DMS 273 (cell line): ENCODE data around the gene FBXW7.
A peak's percentile ranks its signal among the peaks of the same experiment; 100 is the strongest.

ENCODE experiments used
- DNase-seq: peaks from one replicate; lab custom pipeline; 2025; ENCODE audit not compliant: unreplicated experiment; lab: John Stamatoyannopoulos, UW

Gene FBXW7

DNA sequence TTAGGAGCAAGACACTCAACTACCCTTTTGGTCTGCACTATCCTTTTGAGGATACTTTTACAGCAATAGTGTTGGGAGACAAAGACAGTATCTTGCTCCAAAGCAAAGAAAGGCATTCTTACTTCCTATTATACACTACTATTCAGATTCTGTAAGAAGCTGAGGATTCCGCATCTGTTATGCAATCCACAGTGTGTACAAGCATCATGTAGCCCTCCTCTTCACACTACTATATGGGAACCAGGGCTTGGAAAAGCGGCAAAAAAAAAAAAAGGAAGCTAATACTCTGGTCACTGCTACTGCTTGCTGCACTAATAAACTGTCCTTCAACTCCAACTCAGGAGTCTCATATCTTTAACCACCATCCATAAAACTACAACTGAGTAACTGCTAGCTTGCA is 59.1 kb downstream of the FBXW7 start:
- DNase-seq: no peak

DNA sequence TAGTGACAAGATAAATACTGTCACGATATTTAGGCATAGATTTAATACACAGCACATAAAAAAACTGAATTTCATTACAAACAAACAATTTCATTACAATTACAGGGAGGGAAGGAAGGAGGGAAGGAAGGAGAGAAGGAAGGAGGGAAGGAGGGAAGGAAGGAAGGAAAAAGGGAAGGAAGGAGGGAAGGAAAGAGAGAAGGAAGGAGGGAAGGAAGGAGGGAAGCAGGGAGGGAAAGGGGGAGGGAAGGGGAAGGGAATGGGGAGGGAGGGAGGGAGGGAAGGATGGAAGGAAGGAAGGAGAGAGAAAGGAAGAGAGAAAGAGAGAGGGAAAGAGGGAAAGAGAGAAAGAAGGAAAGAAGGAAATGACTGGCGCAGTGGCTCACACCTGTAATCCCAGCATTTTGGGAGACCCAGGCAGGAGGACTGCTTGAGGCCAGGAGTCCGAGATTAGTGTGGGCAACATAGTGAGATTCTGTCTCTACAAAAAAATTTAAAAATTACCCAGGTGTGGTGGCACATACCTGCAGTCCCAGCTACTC is 64.6 kb downstream of the FBXW7 start:
- no peak for DNase-seq

DNA sequence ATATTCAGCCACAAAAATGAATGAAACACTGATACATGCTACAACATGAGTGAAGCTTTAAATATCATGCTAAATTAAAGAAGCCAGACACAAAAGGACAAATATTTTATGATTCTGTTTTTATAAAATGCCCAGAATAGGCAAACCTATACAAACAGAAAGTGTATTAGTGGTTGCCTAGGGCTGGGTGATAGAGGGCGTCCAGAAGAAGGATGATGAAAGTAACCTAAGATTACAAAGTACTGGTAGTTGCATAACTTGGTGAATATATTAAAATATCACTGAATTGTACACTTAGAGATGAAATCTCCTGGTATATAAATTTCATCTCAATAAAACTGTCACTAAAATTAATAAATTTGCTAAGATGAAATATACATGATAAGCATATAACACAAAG is 67.5 kb downstream of the FBXW7 start:
- no peak for DNase-seq

DNA sequence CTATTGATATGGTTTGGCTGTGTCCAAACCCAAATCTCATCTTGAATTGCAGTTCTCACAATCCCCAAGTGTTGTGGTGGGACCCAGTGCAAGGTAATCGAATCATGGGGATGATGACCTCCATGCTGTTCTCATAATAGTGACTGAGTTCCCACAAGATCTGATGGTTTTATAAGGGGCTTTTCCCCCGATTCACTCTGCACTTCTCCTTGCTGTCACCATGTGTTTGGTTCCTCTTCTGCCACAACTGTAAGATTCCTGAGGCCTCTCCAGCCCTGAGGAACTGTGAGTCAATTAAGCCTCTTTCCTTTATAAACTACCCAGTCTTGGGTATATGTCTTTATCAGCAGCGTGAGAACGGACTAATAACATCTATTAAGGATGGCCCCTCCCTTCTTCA is 68.8 kb downstream of the FBXW7 start:
- no peak for DNase-seq

DNA sequence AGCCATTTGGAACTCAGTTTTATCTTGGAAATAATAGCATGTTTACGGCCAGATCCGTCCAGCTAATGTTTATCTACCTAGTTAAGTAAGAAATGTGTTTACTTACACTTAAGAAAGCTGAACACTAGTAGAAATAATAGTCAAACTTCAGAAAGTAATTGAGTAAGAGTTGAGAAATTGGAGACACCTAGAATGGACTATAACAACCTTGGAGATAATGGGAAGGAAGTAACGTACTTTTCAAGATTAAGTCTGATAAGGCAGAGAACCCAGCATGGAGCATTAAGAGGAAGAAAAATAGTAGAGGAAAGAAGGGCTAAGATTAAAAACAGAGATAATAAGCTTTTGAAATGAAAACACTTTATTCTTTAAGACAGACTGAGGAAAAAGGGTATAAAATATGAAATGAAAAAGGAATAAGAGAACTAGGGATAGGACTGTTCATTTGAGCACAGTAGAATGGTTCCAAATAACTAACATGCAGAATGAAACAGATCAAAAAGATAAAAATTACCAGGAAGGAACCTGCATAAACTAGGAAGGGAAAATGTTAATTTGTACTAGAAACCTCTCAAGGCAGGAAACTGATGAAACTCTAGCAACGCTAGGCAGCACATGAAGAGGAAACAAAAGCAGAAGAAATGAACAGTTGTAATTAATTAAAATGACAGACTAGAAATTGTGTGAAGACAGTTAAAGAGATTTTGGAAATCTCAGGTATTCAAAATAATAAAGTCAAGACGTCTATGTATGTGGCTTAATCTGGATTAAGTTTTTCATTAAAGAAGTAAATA is 71.7 kb downstream of the FBXW7 start:
- no peak for DNase-seq

DNA sequence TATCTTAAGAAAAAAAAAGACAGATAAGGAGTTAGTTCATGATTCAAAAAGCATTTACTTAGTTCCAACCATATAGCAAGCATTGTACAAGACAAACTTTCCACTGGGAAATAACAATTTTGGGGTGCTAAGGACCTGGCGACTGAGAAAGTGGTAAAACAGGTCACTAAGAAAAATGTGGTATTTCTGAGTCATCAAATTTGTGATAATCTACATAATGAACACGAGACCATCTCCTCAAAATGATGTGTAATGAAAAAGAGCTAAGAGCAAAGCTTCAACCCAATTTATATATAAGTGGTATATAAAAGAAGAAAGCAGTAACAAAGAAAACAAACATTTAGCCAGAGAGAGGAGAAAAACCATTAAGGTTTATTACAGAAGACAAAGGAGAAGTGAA is 72.3 kb downstream of the FBXW7 start:
- DNase-seq: no peak

DNA sequence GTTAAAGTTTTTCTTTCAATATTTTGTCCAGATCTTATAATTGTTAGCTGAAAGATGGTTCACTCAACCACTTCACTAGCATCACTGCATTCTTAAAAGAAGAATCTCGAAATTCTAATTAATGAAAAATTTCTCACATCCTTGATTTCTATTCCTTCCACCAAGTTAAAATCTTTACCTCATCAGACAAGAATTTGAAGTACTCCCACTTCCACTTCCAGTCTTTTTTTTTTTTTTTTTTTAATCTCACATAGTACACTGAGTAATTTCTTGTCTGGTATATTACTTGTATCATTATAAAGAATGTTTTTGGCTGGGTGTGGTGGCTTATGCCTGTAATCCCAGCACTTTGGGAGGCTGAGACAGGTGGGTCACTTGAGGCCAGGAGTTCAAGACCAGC is 73.2 kb downstream of the FBXW7 start:
- DNase-seq: no peak

DNA sequence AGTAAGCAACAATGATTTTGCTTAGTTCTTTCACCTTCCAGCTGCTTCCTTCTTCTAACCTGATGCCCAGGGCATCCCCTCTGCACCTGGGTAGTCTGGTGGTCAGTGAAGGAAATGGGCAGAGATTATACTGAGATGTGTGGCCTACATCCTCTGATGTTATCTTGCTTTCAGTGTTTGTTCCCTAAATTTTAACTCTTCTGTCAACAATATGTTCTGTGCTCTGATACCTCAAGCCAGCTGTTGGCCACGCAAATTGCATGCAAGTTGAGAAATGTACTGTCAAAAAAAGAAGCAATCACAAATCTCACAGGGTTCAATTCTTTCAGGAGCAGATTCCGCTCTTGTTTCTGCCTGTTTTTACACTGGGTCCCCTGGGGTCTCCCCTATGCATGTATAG is 73.8 kb downstream of the FBXW7 start:
- DNase-seq: peak; percentile 33

DNA sequence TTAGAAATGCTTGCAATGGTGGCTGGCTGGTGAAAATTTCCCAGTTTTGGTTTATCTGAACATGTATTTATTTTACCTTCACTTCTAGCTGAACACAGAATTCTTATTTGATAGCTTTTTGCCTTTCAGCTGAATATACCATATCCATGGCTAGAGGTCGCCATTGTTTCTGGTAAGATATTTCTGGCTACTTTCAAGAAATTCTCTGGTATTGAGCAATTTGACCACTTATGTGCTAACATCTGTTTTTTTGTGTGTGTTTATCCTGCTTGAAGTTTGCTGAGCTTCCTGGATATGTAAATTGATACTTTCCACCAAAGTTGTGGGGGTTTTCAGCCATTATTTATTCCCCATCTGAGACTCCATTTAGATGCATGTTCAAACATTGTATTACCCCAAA is 75.4 kb downstream of the FBXW7 start:
- peak; percentile 47 for DNase-seq

DNA sequence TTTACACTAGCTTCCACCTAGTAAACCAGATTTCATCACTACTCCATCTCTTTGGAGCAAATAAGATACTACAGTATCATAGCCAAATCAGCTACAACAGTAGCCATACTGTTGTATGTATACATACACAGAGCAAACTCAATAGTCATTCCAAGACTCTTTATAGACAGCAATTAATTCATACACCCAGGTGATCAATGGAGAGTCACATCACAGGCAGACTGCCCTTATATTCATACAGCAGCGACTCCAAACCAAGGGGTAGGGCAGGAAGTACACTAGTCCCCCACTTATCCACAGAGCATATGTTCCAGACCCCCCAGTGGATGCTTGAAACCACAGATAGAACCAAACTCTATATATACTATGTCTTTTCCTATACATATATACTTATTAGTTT is 76.6 kb downstream of the FBXW7 start:
- no peak for DNase-seq

DNA sequence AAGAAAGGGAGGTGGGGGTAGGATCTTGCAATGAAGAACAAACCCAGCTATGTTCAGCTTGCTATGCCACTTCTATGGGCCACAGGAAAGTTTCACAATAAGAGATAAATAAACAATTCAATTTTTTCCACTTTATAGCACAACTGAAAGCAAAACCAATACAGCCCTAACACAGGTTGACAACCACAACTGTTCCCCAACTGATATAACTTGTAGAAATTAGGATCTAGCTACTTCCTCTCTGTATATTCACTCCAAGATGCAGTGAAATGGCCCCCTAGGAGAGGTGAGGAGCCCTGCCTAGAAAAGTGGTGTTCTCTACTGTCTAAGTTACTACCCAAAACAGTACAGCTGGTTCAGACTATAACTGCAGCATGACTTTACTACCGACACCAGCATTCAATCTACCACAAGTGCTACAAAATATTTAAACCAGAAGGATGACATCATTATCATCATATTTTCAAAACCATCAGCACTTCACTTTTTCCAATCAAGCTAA is 77.0 kb downstream of the FBXW7 start:
- no peak for DNase-seq

DNA sequence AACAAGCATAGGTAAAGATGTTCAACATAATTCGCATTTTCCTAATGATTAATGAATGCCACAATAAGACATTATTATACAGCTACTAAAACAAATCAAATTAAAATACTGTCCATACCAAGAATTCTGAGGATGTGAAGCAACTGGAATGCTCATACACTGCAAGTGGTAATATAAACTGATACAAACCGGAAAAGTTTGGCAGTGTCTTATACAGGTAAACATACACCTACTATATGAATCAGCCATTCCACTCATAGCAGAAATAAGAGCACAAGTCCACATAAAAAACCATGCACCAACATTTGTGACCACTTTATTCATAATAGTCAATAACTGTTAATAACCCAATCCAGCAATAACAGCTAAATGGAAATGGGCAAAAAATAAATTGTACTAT is 79.3 kb downstream of the FBXW7 start:
- no peak for DNase-seq

DNA sequence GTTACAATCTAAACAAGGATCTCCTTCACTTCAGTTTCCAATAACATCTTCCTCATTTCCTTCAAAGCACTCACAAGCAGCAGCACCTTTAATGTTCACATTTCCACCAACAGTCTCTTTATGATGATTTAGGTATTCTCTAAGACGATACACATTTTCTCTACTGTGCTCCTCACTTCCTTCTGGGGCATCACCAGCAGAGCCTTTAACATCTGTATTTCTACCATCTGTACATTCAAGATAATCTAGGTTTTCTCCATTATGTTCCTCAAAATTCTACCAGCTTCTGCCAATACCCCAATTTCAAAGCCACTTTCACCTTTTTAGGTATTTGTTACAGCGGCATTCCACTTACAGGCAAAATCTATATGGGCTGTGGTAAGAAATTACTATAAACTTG is 80.6 kb downstream of the FBXW7 start:
- no peak for DNase-seq

DNA sequence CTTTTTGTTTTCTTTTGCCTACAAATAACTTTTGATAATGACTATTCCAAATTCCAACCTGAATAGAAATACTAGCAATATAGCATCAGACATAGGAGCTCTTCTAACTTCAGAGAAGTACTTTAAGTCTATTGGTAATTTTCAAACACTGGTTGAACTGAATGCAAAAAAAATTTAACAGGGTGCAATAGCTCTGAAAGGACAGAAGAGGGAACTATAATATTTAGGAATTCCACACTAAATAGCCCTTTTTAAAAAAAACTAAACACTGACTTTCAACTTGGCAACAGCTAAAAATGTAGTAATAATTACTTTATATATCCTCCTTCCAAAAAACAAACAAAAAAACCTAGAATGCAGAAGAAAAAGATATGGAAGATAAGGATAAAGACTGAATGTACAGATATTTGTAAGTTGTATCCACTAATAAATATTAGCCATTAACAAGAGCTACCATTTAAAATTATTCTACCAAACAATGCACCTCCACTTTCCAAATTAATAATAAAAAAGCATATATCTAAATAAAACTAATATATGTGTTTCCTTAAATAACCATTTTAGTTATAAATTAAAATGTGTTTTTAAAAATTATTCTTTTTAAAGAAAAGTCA is 81.4 kb downstream of the FBXW7 start:
- peak; percentile 28 for DNase-seq

DNA sequence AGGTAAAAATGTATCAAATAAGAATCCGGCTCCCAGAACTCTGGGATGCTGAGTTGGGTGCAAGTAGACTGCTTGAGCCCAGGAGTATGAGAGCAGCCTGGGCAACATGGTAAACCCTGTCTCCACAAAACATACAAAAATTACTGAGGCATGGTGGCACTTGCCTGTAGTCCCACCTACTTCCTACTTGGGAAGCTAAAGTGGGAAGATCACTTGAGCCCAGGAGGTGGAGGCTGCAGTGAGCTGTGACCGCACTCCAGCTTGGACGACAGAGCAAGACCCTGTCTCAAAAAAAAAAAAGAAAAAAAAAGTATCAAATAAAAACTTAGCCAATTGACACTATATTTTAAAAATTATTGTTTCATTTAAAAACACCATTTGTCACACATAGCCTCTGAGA is 84.4 kb downstream of the FBXW7 start:
- no peak for DNase-seq

DNA sequence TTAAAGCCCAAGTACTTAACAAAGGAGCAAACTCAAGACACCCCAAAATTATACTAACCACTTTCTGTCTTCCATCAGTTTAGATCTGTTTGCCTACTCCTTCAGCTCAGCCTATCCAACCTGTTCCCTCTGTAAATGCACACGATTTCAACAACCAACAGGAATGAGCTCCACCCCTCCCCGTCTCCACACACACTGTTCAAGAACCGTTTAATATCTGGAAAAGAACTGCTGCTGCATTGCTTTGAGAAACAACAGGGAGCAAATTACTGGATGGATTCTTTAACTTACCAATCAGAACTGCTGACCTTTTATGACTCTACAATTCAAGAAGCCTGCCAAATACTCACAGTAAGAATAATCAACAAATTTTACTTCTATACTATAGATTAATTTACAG is 87.0 kb downstream of the FBXW7 start:
- no peak for DNase-seq

DNA sequence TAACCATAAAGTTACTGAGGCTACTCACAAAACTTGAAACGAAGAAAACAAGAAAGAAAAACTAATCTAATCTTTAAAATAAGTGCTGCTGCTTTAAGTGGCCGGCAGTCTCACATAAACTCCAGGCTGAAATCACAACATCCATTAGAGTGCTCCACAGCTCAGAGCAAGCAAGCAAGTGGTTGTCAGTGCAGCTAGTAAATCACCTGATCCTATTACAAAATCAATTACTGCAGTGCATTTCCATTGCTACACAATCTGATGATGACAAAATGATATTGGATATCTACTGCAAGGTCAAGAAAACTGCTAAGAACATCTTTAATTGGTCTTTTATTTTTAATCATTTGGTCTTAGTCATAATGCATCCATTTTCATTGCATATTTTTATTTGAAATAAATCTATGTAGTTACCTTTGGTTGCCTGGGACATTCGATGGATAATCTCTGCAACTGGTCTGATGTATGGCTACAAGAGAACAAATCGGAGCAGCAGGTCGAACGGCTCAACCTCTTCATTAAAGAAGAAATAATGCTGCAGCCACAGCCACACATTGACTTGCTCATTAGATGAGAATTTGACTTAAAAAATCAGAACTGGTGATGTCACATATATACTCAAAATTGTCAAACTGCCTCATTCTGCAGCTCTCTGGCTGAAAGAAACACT is 87.7 kb downstream of the FBXW7 start:
- DNase-seq: no peak

DNA sequence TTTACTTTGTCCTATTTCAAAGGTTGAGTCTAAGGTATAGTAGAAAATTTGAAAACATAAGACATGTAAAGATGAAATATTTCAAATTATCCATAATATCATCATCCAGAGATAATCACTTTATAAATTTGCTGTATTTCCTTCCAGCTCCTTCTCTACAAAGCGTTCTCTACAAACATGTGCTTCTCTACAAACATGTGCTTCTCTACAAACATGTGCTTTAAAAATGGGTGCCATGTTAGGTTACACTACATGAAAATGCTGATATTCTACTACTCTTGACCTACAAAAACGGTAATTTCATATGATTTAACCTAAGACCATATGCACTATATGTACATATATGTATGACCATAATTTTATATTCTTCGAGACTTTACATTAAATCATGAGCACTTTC is 92.0 kb downstream of the FBXW7 start:
- DNase-seq: no peak

DNA sequence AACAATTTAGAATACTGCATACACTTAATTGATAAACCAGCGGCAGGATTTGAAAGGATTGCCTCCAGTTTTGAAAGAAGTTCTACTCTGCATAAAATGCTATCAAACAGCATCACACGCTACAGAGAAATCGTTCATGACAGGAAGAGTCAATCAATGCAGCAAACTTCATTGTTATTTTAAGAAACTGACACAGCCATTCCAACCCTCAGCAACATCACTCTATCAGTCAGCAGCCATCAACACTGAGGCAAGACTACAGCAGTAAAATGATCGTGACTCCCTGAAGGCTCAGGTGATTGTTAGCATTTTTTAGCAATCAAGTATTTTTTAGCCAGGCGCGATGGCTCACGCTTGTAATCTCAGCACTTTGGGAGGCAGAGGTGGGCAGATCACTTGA is 98.3 kb downstream of the FBXW7 start:
- no peak for DNase-seq

DNA sequence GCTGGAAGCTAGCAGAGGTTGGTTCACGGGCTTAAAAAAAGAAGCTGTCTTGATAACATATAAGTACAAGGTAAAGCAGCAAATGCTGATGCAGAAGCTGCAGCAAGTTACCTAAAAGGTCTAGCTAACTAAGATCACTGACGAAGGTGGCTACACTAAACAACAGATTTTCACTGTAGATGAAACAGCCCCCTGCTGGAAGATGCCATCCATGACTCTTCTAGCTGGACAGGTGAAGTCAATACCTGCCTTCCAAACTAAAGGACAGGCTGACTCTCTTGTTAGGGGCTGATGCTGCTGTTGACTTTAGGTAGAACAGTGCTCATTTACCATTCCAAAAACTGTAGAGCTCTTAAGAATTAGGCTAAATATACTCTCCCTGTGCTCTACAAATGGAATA is 99.5 kb downstream of the FBXW7 start:
- no peak for DNase-seq

DNA sequence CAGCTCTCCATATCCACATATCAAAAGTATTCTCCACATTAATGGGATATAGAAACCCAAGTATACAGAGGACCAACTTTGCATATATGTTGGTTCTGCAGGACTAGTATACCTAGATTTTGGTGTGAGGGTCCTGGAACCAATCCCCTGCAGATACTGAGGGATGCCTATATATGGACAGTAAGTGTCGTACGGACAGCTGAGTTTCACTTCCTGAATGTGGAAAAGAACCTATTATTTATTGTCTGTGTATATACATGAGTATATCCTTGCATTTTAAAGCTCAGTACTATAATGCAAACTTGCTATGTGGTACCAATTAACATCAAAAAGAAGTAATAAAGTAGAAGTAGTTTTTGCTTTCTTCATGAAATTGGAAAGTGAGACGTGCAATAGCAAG is 101.9 kb downstream of the FBXW7 start:
- no peak for DNase-seq

DNA sequence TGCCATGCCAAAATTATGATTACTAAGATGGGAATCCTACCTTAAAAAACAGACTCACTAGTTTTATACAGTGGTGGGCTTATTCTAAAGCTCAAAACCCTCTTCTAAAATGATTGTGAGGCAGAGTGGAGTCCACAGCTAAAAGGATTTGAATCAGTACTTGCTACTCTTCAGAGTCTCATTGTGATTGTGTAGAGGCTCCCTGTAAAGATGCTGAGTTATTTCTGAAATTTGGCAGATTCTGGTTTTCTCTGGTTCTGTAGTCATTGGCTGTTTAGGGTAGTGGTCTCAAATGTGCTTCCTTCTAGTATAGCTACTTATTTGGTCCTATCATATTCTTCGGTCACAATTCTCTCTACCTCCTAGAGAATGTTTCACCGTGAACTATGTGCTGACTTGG is 104.1 kb downstream of the FBXW7 start:
- no peak for DNase-seq
